Keratinocyte (primary cell): ENCODE measurements around the gene PLAAT2.
"Not testable (repeated sequence)": the region's sequence is repeated elsewhere in the genome, so short reads cannot be mapped to it uniquely, and the experiment has no call there.

Experiments
- CTCF ChIP-seq, 3 experiments: IDR thresholded peaks in 1 of 3; conservative IDR thresholded peaks in 1 of 3; optimal IDR thresholded peaks in 1 of 3; 2 replicates in 2 of 3; 3 replicates in 1 of 3; pipeline versions ENCODE3 to v1.5.1; 2011; ENCODE audit warnings: low read length in 3 of 3, mild to moderate bottlenecking in 3 of 3, moderate library complexity in 2 of 3, control low read depth in 1 of 3, inconsistent platforms in 1 of 3; ENCODE audit not compliant: insufficient read depth in 2 of 3; ENCODE audit errors: extremely low read depth in 1 of 3
- EZH2 ChIP-seq: IDR thresholded peaks from one replicate; pipeline ENCODE4 v1.6.1; 2012; ENCODE audit warnings: inconsistent platforms, mild to moderate bottlenecking, low read length, moderate library complexity

- TF ChIP-seq CTCF (optimal IDR thresholded peaks at IDR 0.05 in 1 of 3, IDR thresholded peaks at IDR 0.05 in 1 of 3, conservative IDR thresholded peaks at IDR 0.05 in 1 of 3; ENCODE audit: extremely low read depth in 1 of 3, insufficient read depth in 2 of 3, low read length in 3 of 3); EZH2: not testable (repeated sequence)
These were observed 13.0 kb downstream of the PLAAT2 start for GRCh38 chr11:63550156-63550700.
